Chondrocyte (in vitro differentiated cells): Measurements from ENCODE around the gene FAM114A2. TPM values are rescaled to one million over a fixed set of nuclear protein-coding genes. Genes with fewer than 3 reads are reported as not detected.

Experiments
- DNase-seq: peaks from one replicate; pipeline ENCODE4 v3.0.0; 2021; ENCODE audit warnings: mixed read lengths, low spot score
- H3K27ac Mint-ChIP-seq: one replicate; pipeline ENCODE4 v1.8.0; 2021; ENCODE audit warnings: mild to moderate bottlenecking, moderate library complexity, mixed read lengths; ENCODE audit not compliant: unreplicated experiment
- H3K27me3 Mint-ChIP-seq: 2 replicates; pipeline ENCODE4 v1.8.0; 2021; ENCODE audit warnings: low read depth, mixed read lengths
- H3K36me3 Mint-ChIP-seq: 2 replicates; pipeline ENCODE4 v1.8.0; 2021; ENCODE audit warnings: low read depth, mixed read lengths
- H3K4me1 Mint-ChIP-seq: 2 replicates; pipeline ENCODE4 v1.8.0; 2021; ENCODE audit warnings: low read depth, mild to moderate bottlenecking, mixed read lengths
- H3K4me3 Mint-ChIP-seq: one replicate; pipeline ENCODE4 v1.8.0; 2021; ENCODE audit warnings: mild to moderate bottlenecking, moderate library complexity, mixed read lengths; ENCODE audit not compliant: unreplicated experiment
- H3K9me3 Mint-ChIP-seq: 2 replicates; pipeline ENCODE4 v1.8.0; 2021; ENCODE audit warnings: low read depth, mixed read lengths
- total RNA-seq: library from RNA; stranded (reverse); gene quantifications from 3 replicates; pipeline ENCODE4 v1.2.1, GENCODE V29; 2021
- TF ChIP-seq, protein P1 (sequence below): fragments of 200-600 bp; sonication (generic); IDR thresholded peaks from 2 replicates; pipeline ENCODE4 v1.5.0; 2021; ENCODE audit warnings: antibody characterized with exemption, mild to moderate bottlenecking, moderate library complexity

FAM114A2 gene
- total RNA-seq, 1 donor from 2014 or later: 31.5 TPM

GRCh38 chr5:154000703-154001102 is 38.0 kb downstream of the FAM114A2 start:
- no peaks in the 10 kb centered on the region for H3K27me3 Mint-ChIP-seq
- peaks cover 3% of the 10 kb centered on the region for H3K9me3 Mint-ChIP-seq
- no peak overlapping the region for H3K4me3 Mint-ChIP-seq
- H3K27ac Mint-ChIP-seq: no peak overlapping the region
- DNase-seq: no peak
- no peaks in the 10 kb centered on the region for H3K4me1 Mint-ChIP-seq
- peaks cover 21% of the 10 kb centered on the region for H3K36me3 Mint-ChIP-seq
- TF ChIP-seq, protein P1, sequence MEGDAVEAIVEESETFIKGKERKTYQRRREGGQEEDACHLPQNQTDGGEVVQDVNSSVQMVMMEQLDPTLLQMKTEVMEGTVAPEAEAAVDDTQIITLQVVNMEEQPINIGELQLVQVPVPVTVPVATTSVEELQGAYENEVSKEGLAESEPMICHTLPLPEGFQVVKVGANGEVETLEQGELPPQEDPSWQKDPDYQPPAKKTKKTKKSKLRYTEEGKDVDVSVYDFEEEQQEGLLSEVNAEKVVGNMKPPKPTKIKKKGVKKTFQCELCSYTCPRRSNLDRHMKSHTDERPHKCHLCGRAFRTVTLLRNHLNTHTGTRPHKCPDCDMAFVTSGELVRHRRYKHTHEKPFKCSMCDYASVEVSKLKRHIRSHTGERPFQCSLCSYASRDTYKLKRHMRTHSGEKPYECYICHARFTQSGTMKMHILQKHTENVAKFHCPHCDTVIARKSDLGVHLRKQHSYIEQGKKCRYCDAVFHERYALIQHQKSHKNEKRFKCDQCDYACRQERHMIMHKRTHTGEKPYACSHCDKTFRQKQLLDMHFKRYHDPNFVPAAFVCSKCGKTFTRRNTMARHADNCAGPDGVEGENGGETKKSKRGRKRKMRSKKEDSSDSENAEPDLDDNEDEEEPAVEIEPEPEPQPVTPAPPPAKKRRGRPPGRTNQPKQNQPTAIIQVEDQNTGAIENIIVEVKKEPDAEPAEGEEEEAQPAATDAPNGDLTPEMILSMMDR: no peak

- DNase-seq: no peak
- H3K27me3 Mint-ChIP-seq: no peaks in the 10 kb centered on the region
- peaks cover 3% of the 10 kb centered on the region for H3K9me3 Mint-ChIP-seq
- H3K36me3 Mint-ChIP-seq: peaks cover 22% of the 10 kb centered on the region
- no peak overlapping the region for H3K4me3 Mint-ChIP-seq
- TF ChIP-seq, protein P1: no peak
- no peak overlapping the region for H3K27ac Mint-ChIP-seq
- H3K4me1 Mint-ChIP-seq: no peaks in the 10 kb centered on the region
Observed at GRCh38 chr5:153999995-154000394, 38.7 kb downstream of the FAM114A2 start.

DNA sequence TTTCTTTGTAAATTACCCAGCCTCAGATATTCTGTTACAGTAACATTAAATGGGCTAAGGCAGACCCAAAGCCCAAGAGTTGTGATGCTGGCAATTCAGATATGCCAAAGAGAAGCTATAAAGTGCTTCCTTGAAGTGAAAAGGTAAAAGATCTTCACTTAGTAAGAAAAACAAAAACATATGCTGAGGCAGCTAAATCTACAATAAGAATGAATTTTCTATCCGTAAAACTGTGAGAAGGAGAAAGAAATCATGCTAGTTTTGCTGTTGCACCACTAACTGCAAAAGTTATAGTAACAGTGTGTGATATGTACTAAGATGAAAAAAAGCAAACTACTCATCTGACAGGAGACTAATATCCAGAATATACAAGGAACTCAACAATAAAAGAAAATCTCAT is 39.9 kb downstream of the FAM114A2 start:
- H3K9me3 Mint-ChIP-seq: peaks cover 3% of the 10 kb centered on the region
- peaks cover 23% of the 10 kb centered on the region for H3K36me3 Mint-ChIP-seq
- no peak overlapping the region for H3K27ac Mint-ChIP-seq
- H3K27me3 Mint-ChIP-seq: no peaks in the 10 kb centered on the region
- no peak overlapping the region for H3K4me3 Mint-ChIP-seq
- no peaks in the 10 kb centered on the region for H3K4me1 Mint-ChIP-seq
- DNase-seq: no peak
- TF ChIP-seq, protein P1: no peak

DNA sequence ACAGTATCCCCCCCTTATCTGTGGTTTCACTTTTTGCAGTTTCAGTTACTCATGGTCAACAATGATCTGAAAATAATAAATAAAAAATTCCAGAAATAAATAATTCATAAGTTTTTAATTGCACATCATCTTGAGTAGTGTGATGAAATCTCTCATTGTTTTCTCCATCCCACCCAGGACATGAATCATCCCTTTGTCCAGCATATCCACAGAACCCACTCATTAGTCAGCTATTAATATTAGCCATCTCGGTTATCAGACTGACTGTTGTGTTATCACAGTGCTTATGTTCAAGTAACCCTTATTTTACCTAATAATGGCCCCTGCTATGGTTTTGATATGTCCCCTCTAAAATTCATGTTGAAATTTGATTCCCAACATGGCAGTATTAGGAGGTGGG is 40.7 kb downstream of the FAM114A2 start:
- no peak overlapping the region for H3K4me3 Mint-ChIP-seq
- TF ChIP-seq, protein P1: no peak
- no peak overlapping the region for H3K27ac Mint-ChIP-seq
- no peaks in the 10 kb centered on the region for H3K27me3 Mint-ChIP-seq
- peaks cover 3% of the 10 kb centered on the region for H3K9me3 Mint-ChIP-seq
- peaks cover 23% of the 10 kb centered on the region for H3K36me3 Mint-ChIP-seq
- no peak for DNase-seq
- H3K4me1 Mint-ChIP-seq: no peaks in the 10 kb centered on the region

GRCh38 chr5:153991168-153991567 is 47.5 kb downstream of the FAM114A2 start:
- H3K4me3 Mint-ChIP-seq: no peak overlapping the region
- TF ChIP-seq, protein P1: no peak
- no peaks in the 10 kb centered on the region for H3K9me3 Mint-ChIP-seq
- no peaks in the 10 kb centered on the region for H3K27me3 Mint-ChIP-seq
- H3K27ac Mint-ChIP-seq: no peak overlapping the region
- H3K4me1 Mint-ChIP-seq: no peaks in the 10 kb centered on the region
- DNase-seq: no peak
- H3K36me3 Mint-ChIP-seq: peaks cover 16% of the 10 kb centered on the region
